ENCODE data around the gene UIMC1.

Gene UIMC1

DNA sequence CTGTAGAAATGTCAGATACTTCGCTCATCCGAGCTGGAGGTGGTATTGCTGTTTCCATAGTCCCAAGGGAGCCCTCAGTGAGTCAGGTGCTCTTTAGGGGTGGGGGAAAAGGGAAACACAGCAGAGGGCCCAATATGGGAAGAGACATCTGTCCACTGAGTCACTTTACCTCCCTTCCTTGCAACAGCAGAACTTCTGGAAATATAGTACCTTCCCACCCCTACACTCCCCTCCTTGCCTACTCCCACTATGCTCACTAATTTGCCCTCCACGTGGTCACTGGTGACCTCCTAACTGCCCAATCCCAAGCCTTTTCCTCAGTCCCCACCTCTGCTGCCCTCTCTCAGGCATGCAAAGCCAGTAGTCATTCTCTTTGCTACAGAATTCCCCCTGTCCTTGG, 109.3 kb downstream of the UIMC1 start:
- DNase-seq = no peak
- Histone ChIP-seq H3K4me1 (no peaks in the 10 kb centered on the region), H3K9me3 (no peaks in the 10 kb centered on the region), H3K36me3 (peaks cover under 1% of the 10 kb centered on the region; the same call in 1 of the 2 replicates), H3K27me3 (no peaks in the 10 kb centered on the region), H3K4me3 (ENCODE audit: low read depth, low read length) (no peak overlapping the region)
- TF ChIP-seq, protein P1, sequence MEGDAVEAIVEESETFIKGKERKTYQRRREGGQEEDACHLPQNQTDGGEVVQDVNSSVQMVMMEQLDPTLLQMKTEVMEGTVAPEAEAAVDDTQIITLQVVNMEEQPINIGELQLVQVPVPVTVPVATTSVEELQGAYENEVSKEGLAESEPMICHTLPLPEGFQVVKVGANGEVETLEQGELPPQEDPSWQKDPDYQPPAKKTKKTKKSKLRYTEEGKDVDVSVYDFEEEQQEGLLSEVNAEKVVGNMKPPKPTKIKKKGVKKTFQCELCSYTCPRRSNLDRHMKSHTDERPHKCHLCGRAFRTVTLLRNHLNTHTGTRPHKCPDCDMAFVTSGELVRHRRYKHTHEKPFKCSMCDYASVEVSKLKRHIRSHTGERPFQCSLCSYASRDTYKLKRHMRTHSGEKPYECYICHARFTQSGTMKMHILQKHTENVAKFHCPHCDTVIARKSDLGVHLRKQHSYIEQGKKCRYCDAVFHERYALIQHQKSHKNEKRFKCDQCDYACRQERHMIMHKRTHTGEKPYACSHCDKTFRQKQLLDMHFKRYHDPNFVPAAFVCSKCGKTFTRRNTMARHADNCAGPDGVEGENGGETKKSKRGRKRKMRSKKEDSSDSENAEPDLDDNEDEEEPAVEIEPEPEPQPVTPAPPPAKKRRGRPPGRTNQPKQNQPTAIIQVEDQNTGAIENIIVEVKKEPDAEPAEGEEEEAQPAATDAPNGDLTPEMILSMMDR (IDR thresholded peaks at IDR 0.05; ENCODE audit: low read depth, low read length) = no peak

DNA sequence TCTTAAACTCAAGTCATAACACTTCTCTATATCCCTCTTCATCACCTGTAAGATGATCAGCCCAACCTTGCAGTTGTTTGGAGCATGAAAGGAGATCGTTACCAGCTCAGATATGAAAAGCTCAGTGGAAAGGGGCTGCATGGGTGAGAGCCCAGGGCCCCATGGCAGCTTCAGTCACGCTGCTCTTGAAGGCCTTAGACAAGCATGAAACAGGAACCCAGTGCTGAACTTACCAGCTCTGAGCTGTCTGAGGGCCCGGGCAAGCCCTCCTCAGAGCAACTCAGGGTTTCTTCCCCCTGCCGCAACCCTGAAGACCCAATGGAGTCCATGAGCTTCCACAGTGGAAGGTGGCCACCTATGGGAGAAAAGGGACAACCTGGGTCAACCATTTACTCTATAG, 110.7 kb downstream of the UIMC1 start:
- Histone ChIP-seq H3K4me1 (no peaks in the 10 kb centered on the region), H3K9me3 (no peaks in the 10 kb centered on the region), H3K4me3 (ENCODE audit: low read depth, low read length) (no peak overlapping the region), H3K36me3 (no peaks in the 10 kb centered on the region; the same call in 1 of the 2 replicates), H3K27me3 (no peaks in the 10 kb centered on the region)
- TF ChIP-seq, protein P1 (IDR thresholded peaks at IDR 0.05; ENCODE audit: low read depth, low read length) = no peak
- DNase-seq = no peak

DNA sequence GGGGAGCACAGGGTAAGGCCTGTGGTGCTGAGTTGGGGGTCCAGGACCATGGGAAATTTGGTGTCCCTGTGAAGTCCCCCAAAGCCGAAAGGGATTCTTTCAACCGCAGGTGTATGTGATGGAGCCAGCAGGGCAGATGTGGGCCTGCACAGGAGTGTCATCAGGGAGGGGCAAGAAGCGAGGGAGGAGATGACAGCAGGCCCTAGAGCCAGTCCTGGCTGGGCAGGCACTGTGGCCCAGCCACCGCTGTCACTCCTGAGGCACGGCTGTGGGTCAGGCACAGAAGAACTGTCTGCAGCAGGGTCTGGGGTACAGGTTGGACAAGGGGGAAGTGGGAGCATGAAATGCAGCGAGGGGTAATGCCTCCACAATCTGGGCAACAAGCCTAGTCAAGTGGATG, 112.3 kb downstream of the UIMC1 start:
- Histone ChIP-seq H3K4me1 (no peaks in the 10 kb centered on the region), H3K9me3 (no peaks in the 10 kb centered on the region), H3K4me3 (ENCODE audit: low read depth, low read length) (no peak overlapping the region), H3K36me3 (no peaks in the 10 kb centered on the region), H3K27me3 (no peaks in the 10 kb centered on the region)
- TF ChIP-seq, protein P1 (IDR thresholded peaks at IDR 0.05; ENCODE audit: low read depth, low read length) = no peak
- no peak for DNase-seq

DNA sequence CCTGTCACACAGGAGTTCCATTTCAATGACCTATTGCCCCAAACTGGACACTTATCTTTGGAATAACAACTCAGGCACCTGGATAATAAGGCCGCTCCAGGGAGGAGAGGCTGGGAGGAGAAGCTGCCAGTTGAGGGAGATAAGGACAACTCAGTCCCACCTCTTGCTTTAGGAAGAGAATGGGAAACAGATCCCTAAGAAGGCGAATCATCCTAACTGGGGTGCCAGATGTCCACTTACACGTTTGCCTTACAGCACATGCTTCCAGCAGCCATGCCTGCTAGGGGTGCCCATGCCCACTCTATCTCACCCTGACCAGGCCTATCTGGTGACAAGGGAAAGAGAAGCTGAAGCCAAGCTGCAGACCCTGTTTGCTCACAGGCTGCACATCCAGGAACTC, 113.9 kb downstream of the UIMC1 start:
- no peak for DNase-seq
- Histone ChIP-seq H3K4me1 (no peaks in the 10 kb centered on the region), H3K9me3 (no peaks in the 10 kb centered on the region), H3K27me3 (no peaks in the 10 kb centered on the region), H3K4me3 (ENCODE audit: low read depth, low read length) (no peak overlapping the region), H3K36me3 (no peaks in the 10 kb centered on the region)
- TF ChIP-seq, protein P1 (IDR thresholded peaks at IDR 0.05; ENCODE audit: low read depth, low read length) = no peak

DNA sequence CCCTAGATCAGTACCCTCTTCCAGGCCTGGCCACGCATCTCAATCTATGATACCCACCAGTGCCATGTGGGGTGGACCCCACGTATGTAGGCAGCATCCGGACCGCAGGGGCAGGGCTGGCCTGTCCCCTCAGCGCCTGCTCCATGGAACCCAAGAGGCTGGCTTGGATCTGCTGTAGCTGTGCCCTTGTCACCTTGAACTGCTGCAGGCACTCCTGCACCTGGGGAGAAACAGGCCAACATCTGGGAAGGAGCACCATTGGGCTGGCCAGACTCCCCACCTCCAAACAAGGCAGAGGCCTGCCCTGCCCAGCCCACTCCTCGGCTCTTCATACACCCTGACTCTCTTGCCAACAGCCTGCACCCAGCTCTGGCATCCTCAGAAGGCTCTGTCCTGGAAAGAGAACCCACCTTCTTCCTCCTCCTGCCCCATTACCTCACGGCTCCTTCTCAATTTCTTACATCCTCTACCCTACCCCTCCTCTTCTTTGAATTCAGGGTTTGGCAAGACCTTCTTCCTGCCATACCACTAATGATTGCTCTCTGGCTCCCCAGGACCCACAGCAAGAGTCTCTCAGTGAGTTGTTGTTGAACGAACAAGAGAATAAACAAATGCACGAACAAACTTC, 115.1 kb downstream of the UIMC1 start:
- H3K4me1 ChIP-seq = no peaks in the 10 kb centered on the region
- TF ChIP-seq, protein P1 (IDR thresholded peaks at IDR 0.05; ENCODE audit: low read depth, low read length) = no peak
- H3K36me3 ChIP-seq = no peaks in the 10 kb centered on the region
- DNase-seq = no peak
- no peaks in the 10 kb centered on the region for H3K27me3 ChIP-seq
- H3K4me3 ChIP-seq (ENCODE audit: low read depth, low read length) = no peak overlapping the region
- no peaks in the 10 kb centered on the region for H3K9me3 ChIP-seq

DNA sequence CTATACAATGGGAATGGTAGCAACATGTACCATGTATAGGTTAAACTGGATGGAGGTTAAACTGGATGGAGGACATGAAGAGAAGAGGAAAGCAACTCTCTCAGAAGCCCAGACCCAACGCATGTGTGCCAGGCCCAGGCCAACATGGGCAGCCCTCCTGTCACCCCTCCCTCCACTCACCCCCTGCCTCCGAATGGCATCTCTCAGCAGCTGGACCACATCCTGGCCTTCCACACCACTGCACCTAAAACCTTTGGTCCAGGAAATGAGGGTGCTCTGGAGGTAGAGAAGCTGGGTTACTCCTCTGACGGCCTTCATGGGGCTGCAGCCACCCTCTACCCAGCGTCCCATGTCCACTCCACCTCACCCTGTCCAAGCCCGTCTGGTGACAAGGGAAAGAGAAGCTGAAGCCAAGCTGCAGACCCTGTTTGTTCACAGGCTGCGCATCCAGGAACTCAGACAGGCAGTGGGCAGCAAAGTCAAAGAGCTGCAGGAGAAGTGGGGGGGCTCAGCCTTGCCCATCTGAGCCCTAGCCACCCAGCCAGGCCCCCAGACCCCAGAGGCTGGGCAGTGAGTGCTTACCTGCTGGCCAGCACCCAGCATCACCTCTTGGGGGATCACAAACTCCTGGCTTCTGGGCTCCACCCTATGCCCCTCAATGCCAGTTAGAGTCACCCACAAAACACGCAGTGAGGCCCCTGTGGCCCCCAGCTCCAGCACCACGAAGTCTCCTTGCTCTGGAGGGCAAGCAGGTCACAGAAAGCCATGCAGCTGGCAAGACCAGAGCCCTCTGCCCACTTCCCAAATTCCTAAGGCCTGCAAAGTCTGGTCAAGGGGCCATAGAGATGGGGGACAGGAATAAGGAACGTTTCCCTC, 115.9 kb downstream of the UIMC1 start:
- no peak for DNase-seq
- H3K27me3 ChIP-seq = no peaks in the 10 kb centered on the region
- H3K4me3 ChIP-seq (ENCODE audit: low read depth, low read length) = no peak overlapping the region
- H3K36me3 ChIP-seq = no peaks in the 10 kb centered on the region
- H3K9me3 ChIP-seq = no peaks in the 10 kb centered on the region
- TF ChIP-seq, protein P1 (IDR thresholded peaks at IDR 0.05; ENCODE audit: low read depth, low read length) = no peak
- no peaks in the 10 kb centered on the region for H3K4me1 ChIP-seq

Data from BE2C (cell line).